Caco-2 (cell line): ENCODE results near the gene SGCD. TPM values are rescaled to one million over a fixed set of nuclear protein-coding genes. Genes with fewer than 3 reads are reported as not detected.

ENCODE experiments used
- BruUV-seq: library from RNA; stranded (reverse); fragments of 400-500 nt; replicated peaks from 2 replicates; lab custom pipeline; 2021; lab: Mats Ljungman, UMichigan
- CTCF ChIA-PET: fragments of 300-600 bp; sonication (Branson Sonifier 250); formaldehyde crosslinking; loops from one replicate; lab custom pipeline; 2022; ENCODE audit warnings: antibody characterized with exemption; lab: Charles Lee
- POLR2A ChIA-PET: fragments of 300-600 bp; sonication (Branson Sonifier 250); formaldehyde crosslinking; loops from one replicate; lab custom pipeline; 2022; ENCODE audit warnings: antibody characterized with exemption; lab: Charles Lee
- DNase-seq, 2 experiments: peaks; one replicate each; pipeline versions ENCODE4 v3.0.0 to v3.0.0-alpha.2; 2020 to 2022
- H3K27me3 ChIP-seq: replicated peaks from 2 replicates; pipeline ENCODE4 v1.6.0; 2011; ENCODE audit warnings: low read length; ENCODE audit not compliant: control insufficient read depth, insufficient read depth
- H3K36me3 ChIP-seq: 2 replicates; pipeline ENCODE4 v1.5.1; 2011; ENCODE audit warnings: low read length; ENCODE audit not compliant: control insufficient read depth, insufficient read depth
- H3K4me1 ChIP-seq: fragments of 250-450 bp; sonication (Bioruptor Pico); 2 replicates; pipeline ENCODE4 v1.5.1; 2020; ENCODE audit warnings: mild to moderate bottlenecking
- H3K4me3 ChIP-seq: 2 replicates; pipeline ENCODE4 v1.5.1; 2011; ENCODE audit warnings: low read depth, mild to moderate bottlenecking, control low read depth, low read length
- H3K9me3 ChIP-seq: fragments of 250-450 bp; sonication (Bioruptor Pico); 2 replicates; pipeline ENCODE4 v1.5.1; 2020; ENCODE audit warnings: mild to moderate bottlenecking, moderate library complexity
- H3K27ac Mint-ChIP-seq: one replicate; pipeline ENCODE4 v1.8.0; 2022; ENCODE audit warnings: mixed read lengths; ENCODE audit not compliant: unreplicated experiment
- H3K27me3 Mint-ChIP-seq: one replicate; pipeline ENCODE4 v1.8.0; 2022; ENCODE audit warnings: mixed read lengths; ENCODE audit not compliant: insufficient read depth, unreplicated experiment
- H3K36me3 Mint-ChIP-seq: one replicate; pipeline ENCODE4 v1.8.0; 2022; ENCODE audit warnings: mild to moderate bottlenecking, mixed read lengths; ENCODE audit not compliant: insufficient read depth, unreplicated experiment
- H3K4me1 Mint-ChIP-seq: one replicate; pipeline ENCODE4 v1.8.0; 2022; ENCODE audit warnings: low read depth, mixed read lengths; ENCODE audit not compliant: unreplicated experiment
- H3K4me3 Mint-ChIP-seq: one replicate; pipeline ENCODE4 v1.8.0; 2022; ENCODE audit warnings: mild to moderate bottlenecking, moderate library complexity, mixed read lengths; ENCODE audit not compliant: unreplicated experiment
- H3K9me3 Mint-ChIP-seq: one replicate; pipeline ENCODE4 v1.8.0; 2022; ENCODE audit warnings: mixed read lengths; ENCODE audit not compliant: unreplicated experiment
- CTCF ChIP-seq, 2 experiments: fragments of 200-600 bp in 1 of 2; IDR thresholded peaks; 1 replicate in 1 of 2; 2 replicates in 1 of 2; pipeline versions ENCODE4 v1.5.1 to v1.8.0; 2011 to 2022; ENCODE audit warnings: antibody characterized with exemption in 1 of 2, control low read depth in 1 of 2, inconsistent platforms in 1 of 2, low read depth in 1 of 2, low read length in 1 of 2, mild to moderate bottlenecking in 1 of 2, moderate library complexity in 1 of 2; ENCODE audit not compliant: insufficient read depth in 1 of 2, severe bottlenecking in 1 of 2, unreplicated experiment in 1 of 2
- intact Hi-C: fragments of 100-400 bp; cut with micrococcal nuclease; formaldehyde crosslinking; loops from one replicate; pipeline ENCODE4 v1.10.0; 2022; ENCODE audit not compliant: unreplicated experiment
- total RNA-seq: library from RNA; stranded (reverse); gene quantifications from 2 replicates; pipeline ENCODE4 v1.2.3, GENCODE V29; 2022

SGCD gene
- total RNA-seq, 1 experiment from 2014 or later: 0.20 TPM

DNA sequence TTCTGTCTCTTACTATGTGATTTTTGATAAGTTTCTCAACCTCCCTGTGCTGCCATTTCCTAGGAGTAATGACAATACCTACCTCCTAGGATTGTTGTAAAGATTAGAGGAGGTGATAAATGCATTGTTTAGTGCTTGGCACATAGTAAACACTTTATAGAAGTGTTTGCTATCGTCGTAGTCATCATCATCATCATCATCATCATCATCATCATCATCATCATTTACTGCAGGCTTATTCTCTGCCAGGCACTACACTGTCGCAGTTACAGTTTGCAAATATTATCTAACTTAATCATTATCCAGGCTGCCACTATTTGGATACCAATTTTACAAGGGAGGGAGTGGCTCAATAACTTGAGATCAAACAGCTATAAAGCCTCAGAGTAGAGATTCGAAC is 24.5 kb downstream of the SGCD start:
- no peaks in the 10 kb centered on the region for H3K9me3 ChIP-seq
- Mint-ChIP-seq H3K27me3 (no peaks in the 10 kb centered on the region), H3K4me1 (no peaks in the 10 kb centered on the region), H3K36me3 (no peaks in the 10 kb centered on the region), H3K9me3 (no peaks in the 10 kb centered on the region), H3K4me3 (no peak overlapping the region), H3K27ac (no peak overlapping the region)
- DNase-seq: no peak
- BruUV-seq: no TSS peak
- intact Hi-C loops: no loop called here
- no peaks in the 10 kb centered on the region for H3K36me3 ChIP-seq
- ChIA-PET CTCF (no interaction called here), POLR2A (no interaction called here)
- H3K4me3 ChIP-seq: no peak overlapping the region
- no peak for TF ChIP-seq CTCF (IDR thresholded peaks at IDR 0.05; ENCODE audit: insufficient read depth in 1 of 2, low read depth in 1 of 2, low read length in 1 of 2, severe bottlenecking in 1 of 2, unreplicated experiment in 1 of 2)
- no peaks in the 10 kb centered on the region for H3K4me1 ChIP-seq
- H3K27me3 ChIP-seq: no peaks in the 10 kb centered on the region

DNA sequence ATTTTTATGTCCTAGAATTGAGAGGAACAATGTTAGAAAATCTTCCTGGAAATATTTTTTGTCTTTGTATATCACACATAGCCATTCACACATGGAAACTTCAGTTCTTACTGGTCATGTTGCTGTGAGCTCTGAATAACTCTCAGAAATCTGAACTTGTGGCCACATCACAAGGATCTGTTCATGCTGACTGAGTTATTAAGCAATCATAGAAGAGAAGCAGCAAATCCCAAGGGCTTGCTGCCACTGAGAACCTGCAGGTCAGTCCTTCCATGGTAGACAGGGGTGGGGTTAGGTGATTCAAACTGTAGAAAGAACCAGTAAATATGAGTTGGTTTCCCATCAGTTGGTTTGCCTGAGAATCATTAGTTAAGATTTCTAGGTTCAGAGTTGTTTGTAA is 27.6 kb downstream of the SGCD start:
- H3K4me3 ChIP-seq: no peak overlapping the region
- Mint-ChIP-seq H3K4me1 (no peaks in the 10 kb centered on the region), H3K36me3 (no peaks in the 10 kb centered on the region), H3K4me3 (no peak overlapping the region), H3K27ac (no peak overlapping the region), H3K27me3 (no peaks in the 10 kb centered on the region), H3K9me3 (no peaks in the 10 kb centered on the region)
- POLR2A ChIA-PET: no interaction called here
- H3K4me1 ChIP-seq: no peaks in the 10 kb centered on the region
- H3K36me3 ChIP-seq: no peaks in the 10 kb centered on the region
- CTCF ChIA-PET: no interaction called here
- intact Hi-C loops: no loop called here
- no peaks in the 10 kb centered on the region for H3K9me3 ChIP-seq
- DNase-seq: no peak
- H3K27me3 ChIP-seq: no peaks in the 10 kb centered on the region
- TF ChIP-seq CTCF (IDR thresholded peaks at IDR 0.05; ENCODE audit: insufficient read depth in 1 of 2, low read depth in 1 of 2, low read length in 1 of 2, severe bottlenecking in 1 of 2, unreplicated experiment in 1 of 2): no peak
- BruUV-seq: no TSS peak

GRCh38 chr5:156356238-156356637 is 29.3 kb downstream of the SGCD start:
- Histone ChIP-seq H3K4me1 (no peaks in the 10 kb centered on the region), H3K36me3 (no peaks in the 10 kb centered on the region), H3K27me3 (no peaks in the 10 kb centered on the region), H3K4me3 (no peak overlapping the region), H3K9me3 (no peaks in the 10 kb centered on the region)
- ChIA-PET POLR2A (no interaction called here), CTCF (no interaction called here)
- no peak for TF ChIP-seq CTCF (IDR thresholded peaks at IDR 0.05; ENCODE audit: insufficient read depth in 1 of 2, low read depth in 1 of 2, low read length in 1 of 2, severe bottlenecking in 1 of 2, unreplicated experiment in 1 of 2)
- H3K9me3 Mint-ChIP-seq: no peaks in the 10 kb centered on the region
- BruUV-seq: no TSS peak
- no peak for DNase-seq
- no peaks in the 10 kb centered on the region for H3K27me3 Mint-ChIP-seq
- no peaks in the 10 kb centered on the region for H3K4me1 Mint-ChIP-seq
- no peak overlapping the region for H3K27ac Mint-ChIP-seq
- H3K36me3 Mint-ChIP-seq: no peaks in the 10 kb centered on the region
- intact Hi-C loops: no loop called here
- H3K4me3 Mint-ChIP-seq: no peak overlapping the region
